GM21447 (cell line): ENCODE data around the gene TIMP2.
"Not testable (repeated sequence)": the region's sequence is repeated elsewhere in the genome, so short reads cannot be mapped to it uniquely, and the experiment has no call there.

Source experiments
- ATAC-seq: cut with Tn5 transposase; IDR thresholded peaks from one replicate; pipeline ENCODE4 v1.9.1; 2021; ENCODE audit not compliant: unreplicated experiment

Gene TIMP2

DNA sequence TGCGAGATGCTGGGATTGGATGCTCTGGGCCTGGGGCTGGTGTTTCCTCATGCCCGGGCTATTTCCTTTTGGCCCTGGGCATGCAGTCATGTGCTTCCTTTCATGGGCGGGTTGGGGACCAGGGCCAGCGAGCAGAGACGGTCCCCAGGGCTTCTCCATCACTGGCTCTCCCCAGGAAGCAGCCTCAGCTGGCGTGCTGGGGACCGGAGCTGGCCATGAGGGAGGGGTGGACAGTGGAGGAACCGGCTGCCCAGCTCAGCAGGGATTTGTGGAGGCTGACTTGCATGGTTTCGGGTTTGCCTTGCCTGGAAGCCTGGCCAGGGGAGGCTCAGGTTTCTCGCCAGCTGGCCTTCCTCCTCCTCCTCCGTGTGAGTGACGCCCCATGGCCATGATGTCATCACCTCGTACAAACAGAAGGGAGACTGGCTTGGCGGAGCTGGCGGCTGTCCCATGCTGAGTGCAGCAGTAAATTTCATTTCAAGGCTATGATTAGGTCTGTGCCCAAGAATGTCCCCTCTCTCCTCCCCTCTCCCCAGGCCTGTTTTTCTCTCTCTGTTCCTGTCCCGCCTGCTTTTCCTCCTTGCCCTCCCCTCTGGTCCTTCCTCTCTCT, 8.9 kb upstream of the TIMP2 start:
- no peak for ATAC-seq

DNA sequence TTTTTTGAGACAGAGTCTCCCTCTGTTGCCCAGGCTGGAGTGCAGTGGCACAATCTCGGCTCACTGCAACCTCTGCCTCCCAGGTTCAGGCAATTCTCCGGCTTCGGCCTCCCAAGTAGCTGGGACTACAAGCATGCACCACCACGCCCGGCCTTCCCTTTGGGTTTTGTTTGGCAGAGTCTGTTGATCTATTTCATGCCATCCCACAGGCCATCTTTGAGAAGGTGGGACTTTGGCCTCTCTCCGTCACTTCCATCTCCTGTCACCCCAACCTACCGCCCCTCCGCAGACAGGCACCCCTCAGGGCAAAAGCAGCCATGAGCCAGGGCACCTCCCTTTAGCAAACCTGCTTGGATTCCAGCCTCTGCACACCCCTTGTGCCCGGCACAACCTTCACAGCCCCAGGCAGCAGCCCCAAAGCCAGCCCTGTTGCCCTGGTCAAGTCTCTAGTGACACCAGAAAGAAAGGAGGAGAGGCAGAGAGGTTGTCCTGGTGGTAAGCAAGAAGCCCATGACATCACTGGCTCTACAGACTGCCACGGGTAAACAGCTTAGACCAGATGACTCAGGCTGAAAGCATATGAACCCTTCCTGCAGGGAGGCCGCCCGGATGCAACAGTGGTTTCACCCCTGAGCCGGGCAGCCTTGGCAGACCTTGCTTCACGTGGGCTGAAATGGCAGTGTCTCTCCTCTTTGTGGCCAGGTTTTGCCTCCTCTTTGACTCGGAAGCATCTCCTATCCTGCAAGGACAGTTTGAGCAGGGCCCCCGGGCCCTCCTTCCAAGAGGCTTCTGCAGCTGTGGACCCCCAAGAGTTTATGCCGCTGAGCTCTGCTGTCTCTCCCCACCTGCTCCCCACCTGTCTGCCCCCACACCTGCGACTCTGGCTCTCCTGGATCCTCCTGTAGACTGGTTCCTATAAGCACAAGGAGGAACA, 8.1 kb upstream of the TIMP2 start:
- peak; percentile 91 for ATAC-seq

DNA sequence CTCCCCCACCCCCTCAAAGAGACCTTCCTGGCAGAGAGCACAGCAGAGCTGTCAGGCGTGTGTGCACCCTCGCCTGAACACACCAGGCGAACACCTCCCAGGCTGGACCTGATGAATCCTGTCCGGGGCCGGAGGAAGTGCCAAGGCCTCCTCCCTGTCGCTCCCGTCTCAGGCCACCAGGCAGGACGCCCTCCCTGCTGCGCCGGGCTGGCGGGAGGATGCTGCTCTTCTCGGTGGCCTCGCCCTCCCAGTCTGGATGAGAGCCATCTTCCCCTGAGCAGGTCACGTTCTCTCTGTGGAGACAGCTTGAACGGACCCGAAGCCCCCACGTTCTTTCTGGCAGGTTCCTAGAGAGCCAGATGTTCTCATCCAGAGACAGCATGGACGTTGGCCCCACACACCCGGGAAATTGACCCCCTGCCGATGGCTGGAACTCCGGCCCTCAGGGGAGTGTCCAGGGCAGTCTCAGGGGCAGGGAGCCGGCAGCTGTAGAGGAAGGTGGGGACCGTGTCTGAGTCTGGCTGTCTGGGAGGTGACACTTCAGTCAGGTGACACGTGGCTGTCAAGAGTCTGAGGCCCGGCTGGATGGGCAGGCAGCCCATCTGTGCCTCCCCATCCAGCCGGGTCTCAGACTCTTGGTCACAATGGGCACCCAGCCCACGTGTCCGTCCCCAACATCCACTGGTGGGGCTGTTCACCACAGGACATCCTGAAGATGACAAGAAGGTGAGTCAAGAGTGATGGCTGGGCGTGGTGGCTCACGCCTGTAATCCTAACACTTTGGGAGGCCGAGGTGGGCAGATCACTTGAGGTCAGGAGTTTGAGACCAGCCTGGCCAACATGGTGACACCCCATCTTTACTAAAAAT, 5.0 kb upstream of the TIMP2 start:
- no peak for ATAC-seq

DNA sequence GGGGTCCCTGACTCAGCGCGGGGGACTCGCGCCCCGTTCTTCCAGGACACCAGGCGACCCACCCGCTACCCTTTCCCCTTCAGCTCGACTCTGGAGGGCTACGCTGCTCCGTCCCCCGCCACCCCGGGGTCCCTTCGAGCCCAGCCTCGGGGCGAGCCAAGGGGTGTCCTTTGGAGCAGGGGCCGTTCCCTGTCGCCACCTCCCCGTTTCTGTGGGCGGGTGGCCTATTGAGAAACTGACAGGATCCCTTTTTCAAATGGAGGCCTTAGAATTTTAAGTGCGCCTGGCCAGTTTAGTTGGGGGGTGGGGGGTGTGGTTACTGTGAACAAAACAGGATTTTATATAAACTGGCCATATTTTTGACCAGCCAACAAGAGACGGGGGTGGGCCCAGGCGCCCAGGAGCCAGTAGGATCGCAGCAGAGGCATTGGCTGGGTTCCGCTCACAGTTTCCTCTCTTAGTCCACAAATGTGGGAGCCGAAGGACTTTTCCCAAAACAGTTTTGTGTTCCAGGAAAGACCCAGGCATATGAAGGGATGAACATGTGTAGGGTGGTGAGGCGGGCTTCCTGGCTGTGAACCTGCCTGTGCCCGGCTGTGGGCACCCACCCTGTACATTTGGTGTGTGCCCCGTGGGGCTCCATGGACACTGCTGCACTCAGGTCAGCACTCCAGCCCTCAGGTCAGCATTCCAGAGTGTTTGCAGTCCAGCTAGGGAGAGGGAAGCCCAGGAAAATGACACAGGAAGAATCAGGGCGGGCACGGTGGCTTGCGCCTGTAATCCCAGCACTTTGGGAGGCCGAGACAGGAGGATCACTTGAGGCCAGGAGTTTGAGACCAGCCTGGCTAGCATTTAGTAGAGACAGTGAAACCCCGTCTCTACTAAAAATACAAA, 722 bp upstream of the TIMP2 start:
- no peak for ATAC-seq

DNA sequence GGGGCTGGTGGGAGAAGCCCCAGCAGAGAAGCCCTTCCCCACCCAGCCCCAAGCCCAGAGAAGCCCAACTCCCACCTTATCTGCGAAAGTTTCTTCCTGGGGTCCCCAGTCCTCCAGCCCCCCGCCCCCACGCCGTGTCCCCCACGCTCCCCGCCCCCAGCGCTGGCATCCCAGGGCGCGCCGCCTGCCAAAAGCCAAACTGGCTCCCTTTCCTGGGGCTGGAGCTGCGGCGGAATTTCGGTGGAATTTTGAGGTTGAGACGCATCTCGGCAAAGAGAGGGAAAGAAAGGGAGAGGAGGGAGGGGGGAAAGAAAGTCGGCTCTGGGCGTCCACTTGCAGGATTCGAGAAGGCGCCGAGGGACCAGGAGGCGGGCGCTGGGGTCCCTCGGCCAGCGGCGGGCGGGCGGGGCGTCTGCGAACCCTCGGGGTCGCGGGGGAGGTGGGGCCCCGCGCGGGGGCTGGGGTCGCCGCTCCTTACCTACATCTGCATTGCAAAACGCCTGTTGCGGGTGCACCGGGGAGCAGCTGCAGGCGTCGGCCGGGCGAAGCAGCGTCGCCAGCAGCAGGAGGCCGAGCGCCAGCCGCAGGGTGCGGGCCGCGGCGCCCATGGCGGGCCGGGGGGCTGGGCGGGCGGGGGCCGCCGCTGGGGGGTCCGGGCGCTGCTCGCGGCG, 571 bp downstream of the TIMP2 start:
- ATAC-seq: no peak

DNA sequence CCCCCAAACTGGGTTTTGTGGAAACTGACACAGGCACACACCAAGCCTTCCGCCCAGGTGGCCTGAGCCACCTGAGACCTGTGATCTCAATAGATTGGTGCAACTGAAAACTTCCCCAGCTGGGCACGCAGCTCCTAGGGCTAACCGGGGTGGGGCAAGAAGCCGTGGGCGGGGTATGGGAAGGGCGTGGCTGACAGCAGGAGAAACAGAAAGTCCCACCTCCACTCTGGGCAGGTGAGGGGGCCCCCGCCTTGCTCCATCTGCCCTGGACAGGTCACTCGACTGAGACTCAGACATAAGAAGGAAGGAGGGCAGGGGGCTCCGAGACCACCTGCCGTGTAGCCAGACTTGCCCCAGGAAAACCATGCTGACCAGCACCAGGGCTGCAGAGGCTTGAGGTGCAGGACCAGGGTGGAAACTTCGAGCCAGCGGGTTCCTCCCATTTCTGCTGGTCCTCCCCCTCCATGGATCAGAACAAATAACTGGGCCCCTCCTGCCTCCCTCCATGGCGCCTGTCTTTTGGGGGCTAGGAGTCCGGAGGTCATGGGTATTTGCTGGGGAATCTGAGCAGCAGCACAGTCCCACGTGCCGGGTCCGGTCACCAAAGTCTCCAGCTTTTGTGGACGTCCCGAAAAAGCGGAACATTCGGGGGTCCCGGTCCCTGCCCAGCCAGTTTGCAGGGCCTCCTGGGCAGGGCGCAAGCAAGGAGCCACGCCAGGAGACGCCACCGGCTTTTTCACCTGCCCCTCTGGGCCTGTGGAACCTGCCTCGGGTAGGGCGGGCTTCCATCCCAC, 1.3 kb downstream of the TIMP2 start:
- no peak for ATAC-seq

DNA sequence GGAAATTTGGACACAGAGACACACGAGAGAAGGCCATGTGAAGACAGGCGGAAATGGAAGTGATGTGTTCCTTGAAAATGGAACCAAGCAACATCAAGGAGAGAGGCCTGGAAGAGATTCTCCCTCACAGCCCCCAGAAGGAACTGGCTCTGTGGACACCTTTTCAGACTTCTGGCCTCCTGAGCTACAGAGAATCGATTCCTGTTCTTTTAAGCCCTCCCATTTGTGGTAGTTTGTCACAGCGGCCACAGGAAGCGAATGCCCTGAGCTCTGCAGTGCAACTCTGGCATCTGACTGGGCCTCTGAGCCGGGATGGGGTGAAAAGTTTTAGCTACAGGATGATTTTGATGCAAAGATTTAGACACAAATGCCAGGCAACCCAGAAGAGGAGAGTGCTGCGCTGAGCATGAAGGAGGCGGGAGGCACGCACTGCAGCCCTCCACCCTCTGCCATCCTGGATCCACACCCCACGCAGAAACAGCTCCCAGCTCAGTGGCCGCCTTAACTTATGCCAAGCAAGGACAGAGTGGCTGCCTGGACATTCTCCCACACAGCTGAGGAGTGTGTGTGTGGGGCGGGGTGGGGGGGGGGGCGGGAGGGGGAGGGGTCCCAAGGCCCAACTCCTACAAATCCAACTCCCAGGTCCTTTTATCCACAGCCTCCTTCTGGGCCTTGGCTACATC, 2.2 kb downstream of the TIMP2 start:
- ATAC-seq: no peak

DNA sequence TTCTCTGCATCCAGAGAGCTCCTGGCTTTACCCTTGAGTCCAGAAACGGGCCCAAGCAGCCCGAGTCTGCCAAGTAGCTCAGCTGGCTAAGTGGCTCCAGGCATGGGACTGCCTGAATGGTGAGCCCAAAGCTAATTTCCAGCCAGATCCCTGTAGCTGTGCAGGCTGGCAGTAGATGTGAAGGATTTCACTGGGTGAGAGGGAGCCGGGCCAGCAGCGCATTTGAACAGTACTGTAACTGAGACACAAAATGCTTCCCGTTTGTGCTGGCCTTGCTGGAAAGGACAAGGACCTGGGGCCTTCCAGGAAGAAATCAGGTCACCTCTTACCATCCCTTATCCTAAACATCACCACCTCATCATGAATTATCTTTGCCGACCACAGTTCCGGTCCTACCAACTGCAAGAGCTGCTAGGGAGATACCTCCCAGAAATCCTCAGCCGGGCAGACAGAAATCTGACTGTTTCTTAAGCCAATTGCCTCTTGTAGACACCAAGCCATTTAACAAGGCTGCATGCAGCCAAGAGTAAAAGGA, 3.7 kb downstream of the TIMP2 start:
- ATAC-seq: no peak

DNA sequence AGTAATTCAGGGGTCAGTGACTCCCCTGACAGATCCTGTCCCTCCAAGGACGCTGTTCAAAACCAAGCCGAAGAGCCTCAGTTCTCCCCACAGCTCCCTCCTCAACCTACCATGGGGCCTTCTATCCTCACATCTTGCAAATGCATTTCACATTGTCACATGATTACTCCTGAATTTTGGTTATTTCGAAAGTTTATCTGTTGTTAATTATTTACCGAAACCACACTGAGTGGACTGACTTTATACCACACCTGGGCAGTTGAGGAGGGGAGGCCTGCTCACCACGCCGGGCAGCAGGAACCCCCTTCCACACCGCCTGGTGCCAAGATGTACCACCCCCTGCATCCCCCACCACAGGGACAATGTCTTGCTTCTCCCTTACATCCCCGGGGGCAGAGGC, 4.7 kb downstream of the TIMP2 start:
- ATAC-seq: no peak

DNA sequence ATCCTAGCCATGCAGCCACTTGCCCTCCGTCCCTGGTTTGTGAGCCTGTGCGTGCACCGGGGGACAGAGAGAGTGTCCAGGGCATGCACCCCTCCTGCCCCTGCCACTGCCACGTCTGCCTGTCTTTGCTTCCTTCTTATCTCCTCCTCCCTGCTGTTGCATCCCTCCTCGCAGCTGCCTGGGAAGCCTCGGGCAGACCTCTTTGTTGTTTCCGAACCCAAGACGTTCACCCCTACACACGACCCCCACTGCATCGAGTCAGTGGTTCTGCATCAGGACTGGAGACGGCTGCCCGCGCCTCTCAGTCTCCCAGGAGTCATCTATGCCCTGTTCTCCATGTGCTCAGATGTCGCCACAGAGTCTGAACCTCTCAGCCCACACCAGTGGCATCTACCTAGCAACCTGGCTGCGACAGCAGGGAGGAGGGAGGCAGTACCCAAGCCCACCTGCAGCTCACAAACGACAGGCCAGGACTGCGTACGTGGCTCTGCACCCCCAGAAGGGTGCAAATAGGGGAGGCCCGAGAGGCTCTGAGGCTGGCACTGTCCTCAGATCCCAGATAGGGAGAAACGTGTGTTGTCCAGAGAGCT, 5.2 kb downstream of the TIMP2 start:
- ATAC-seq: no peak

DNA sequence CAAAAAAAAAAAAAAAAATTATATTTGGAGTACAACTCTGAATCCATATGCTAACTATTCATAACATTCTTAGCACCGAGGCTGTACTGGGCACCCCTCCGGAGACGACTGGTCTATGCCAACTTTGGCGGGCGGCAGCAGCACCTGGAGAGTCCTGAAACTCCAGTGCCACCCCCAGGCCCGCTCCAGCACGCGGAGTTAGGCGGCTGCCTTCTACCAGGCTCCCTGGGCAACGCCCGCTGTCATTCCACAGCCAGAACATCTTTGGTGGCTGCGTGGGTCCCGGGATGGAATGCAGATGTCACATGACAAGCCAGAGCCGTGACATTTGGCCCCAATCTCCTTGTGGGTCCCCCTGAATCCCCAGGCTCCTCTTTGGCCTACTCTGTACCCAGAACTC, 6.2 kb downstream of the TIMP2 start:
- ATAC-seq: no peak

DNA sequence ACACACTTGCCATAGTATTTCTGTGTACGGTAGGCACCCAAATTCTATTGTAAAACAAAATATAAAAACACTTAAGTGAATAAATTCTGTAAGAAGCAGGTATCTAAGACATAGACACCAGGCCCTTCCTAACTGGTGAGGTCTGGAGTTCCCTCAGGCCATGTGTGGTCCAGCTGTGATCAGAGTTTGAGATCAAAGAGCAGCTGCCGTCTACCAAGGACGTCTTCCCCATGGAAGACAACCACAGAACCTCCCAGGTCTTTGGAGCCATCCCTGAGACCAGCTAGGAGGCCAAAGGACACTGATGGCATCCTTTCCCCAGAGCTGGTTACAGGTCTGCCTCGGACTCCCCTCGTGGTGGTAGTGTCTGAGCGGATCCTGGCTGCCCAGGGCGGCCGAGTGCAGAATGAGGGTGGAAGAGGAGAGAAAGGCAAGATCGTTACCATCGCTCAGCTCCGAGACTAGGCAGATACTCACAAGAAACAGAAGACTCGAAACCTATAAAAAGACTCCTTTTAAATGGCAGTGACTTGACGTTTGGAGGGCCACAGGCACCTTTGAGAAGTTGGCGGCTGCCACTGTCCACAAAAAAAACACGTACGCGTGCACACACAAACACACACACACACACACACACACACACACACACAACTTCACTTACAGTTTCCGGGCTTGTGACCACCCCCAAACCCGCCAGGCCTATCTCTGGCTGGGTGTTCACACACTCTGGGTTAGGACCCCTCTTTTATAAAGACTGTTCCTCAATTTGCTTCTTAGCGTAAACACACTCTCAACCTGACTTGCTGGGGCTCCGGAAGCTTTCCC, 7.5 kb downstream of the TIMP2 start:
- ATAC-seq: no peak

DNA sequence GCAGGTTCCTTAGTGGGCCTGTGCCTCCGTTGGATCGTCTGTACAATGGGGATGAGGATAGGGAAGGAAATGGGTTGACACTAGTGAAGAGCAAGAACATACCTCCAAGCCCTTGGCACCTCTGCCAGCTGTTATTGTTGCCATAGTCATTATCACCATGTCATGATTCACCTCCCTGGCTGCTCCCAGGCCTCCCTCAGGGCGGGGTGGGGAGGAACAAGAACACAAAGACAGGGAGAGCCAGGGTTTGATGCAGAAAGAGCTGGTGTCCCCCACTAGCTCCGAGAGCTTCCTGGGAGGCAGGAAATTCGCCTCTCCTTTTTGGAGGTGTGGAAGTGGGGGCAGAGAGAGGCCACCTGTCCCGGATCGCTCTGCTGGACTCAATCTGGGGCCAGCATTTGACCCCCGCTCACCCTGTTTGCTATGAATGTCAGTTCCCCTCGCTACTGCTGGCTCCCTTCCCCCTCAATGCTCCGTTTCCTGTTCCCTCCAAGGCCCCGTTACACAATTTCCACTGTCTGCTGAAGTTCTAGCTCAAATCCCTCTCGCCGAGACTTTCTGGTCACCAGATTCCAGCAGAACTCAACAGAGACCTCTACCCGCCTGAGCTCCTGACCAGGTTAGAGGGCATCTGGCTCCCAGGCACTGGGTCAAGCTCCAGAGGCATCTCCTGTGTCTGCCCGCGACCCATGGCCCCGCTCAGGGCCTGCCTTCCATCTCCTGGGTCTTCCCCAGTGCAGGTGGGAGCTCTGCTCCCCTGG, 9.1 kb downstream of the TIMP2 start:
- no peak for ATAC-seq

DNA sequence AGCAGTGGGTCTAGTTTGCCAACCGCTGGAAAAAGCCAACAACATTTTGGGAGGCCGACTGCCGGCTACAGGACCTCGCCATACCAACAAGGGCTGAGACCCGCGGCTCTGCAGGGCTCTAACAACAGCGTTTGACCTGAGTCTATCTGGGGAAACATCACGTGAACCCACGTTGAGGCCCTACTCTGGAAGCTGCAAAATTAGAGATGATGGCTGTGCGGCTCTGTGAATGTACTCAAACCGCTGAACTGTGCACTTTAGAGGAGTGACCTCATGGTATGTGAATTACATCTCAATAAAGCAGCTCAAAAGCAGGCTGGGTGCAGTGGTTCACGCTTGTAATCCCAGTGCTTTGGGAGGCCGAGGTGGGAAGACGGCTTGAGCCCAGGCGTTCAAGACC, 12.1 kb downstream of the TIMP2 start:
- no peak for ATAC-seq

DNA sequence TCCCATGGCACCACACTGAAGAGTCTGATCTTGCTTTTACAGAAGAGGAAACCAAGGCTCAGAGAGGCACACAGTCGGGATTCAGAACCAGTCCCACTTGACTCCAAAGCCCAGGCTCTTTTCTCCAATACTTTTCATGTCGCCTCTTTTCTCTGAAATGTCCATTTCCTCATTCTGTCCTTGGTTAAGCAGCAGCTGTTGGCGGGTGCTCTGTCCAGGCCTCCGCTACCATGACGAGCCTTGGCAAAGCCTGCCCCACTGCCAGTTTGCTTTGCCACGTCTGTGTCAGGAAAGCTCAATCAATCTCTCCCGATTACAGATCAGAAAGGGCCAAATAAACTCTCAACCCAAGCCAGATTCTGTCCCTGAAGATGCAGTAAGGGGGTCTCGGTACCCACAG, 13.1 kb downstream of the TIMP2 start:
- ATAC-seq: no peak

DNA sequence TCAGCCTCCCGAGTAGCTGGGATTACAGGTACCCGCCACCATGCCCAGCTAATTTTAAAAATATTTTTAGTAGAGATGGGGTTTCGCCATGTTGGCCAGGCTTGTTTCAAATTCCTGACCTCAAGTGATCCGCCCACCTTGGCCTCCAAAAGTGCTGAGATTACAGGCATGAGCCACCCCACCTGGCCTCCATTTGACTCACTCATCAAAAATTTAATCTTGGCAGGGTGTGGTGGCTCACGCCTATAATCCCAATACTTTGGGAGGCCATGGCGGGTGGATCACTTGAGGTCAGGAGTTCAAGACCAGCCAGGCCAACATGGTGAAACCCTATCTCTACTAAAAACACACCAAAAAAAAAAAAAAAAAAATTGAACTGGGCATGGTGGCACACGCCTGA, 13.6 kb downstream of the TIMP2 start:
- not testable (repeated sequence) for ATAC-seq
